ENCODE results near the gene CEP57.
A peak's percentile ranks its signal among the peaks of the same experiment; 100 is the strongest.

The CEP57 gene

DNA sequence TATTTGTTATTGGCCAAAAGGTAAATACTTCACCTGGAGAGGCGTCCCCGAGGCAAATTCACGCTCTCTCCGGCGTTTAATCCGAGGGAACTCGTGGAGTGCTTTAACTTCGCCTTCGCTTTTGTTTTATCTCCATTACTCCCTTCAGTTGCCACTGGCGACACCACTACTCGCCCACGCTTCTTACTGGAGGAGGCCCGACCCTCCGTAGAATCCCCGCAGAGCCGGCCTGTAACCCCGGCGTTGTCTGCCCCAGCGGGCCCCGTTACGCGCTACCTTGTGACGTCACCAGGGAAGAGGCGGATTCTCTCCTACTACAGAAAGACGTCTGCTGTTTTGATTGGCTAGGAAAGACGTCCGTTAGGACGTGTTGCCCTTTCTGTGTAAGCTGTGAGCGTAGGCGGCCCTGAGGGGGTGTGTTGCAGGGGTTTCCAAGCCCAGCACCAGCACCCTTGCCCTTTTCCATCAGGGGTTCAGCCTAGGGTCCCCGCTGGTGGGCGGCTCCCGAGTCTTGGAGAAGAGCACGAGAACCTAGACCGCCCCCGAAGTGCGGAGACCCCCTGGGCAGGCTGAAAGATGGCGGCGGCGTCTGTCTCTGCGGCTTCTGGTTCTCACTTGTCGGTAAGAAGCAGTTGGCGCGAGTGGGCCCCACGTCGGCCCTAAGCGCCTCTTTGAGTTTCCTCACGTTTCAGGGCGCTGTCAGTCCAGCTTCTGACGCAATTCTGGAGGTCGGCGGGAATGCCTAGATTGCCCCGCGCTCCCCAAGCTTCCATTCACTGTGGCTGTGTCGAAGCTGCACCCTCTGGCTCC lies at the start of gene CEP57:
CEP57 (plus strand) TSS at position 376 of the 810 bp plus-strand sequence; CDS start at position 577, 201 bp downstream.
- DNase-seq (ENCODE audit: low read depth in 2 of 2): peak; percentile 92 to 95

DNA sequence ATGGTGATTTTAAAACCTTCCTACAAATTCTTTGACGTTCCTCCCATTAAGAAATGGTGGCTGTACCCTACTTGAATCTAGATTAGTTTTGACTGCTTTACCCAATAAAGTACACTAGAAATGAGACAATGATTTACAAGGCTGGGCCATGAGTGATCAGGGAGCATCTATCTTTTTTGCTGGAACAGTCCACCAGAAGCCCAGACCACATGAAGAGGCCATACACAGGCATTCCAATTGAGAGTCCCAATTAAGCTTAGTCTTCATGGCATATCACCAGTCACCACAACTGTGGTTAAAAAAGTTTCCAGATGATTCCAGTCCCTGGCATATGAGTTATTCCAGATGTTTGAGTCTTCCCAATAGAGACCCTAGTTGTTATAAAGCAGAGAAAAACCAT lies 40.2 kb upstream of the CEP57 start:
- no peak for DNase-seq (ENCODE audit: low read depth in 2 of 2)

DNA sequence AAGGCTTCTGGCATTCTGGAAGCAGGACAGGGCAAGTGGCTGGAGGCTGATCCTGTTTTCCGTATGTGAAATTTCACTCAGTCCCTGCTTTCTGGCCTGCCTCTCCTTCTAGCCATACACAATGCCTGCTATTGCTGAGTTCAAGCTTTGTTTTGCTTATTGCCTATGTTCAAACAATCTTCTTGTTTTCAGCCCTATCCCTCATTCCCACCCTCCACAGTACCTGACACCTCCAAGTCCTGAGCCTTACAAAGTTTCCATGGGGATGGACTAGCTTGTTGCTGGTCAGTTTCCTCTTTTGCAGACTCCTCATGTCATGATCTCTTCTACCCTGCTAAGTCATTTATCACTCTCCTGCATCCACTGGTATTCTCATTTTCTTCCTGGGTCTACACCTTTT lies 38.8 kb upstream of the CEP57 start:
- DNase-seq (ENCODE audit: low read depth in 2 of 2): no peak

DNA sequence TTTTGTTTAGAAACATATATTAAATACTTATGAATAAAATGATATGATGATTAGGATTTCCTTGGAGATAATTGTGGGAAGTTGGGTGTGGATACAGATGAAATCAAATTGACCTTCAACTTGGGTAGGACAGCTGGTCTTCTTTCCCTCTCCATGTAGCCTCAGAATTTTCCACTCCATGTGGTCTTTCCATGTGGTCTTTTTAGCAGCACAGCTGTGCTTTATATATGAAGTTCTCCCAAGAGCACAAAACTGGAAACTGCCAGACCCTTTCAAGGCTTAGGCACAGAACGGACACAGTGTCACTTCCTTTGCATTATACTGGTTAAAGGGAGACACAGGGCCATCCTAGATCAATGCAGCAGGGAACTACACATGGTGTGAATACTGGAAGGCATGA lies 29.4 kb upstream of the CEP57 start:
- no peak for DNase-seq (ENCODE audit: low read depth in 2 of 2)

DNA sequence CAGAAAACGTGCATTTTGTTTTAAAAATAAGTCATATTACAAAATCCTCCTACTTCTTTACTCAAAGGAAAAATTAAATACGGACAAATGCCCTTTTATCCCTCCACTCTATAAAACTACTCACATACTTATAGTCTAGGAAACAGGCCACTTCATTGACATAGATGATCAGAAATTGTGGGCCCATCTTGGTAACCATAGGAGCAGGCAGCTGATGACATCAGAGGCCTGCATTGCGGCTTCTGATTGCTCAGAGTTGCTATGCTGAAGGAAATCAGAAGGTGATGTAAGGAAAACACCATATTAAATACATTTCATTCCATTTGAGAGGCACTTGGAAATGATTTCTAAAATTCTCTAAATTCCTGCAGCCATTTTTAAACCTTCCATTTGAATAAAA lies 27.8 kb upstream of the CEP57 start:
- no peak for DNase-seq (ENCODE audit: low read depth in 2 of 2)

DNA sequence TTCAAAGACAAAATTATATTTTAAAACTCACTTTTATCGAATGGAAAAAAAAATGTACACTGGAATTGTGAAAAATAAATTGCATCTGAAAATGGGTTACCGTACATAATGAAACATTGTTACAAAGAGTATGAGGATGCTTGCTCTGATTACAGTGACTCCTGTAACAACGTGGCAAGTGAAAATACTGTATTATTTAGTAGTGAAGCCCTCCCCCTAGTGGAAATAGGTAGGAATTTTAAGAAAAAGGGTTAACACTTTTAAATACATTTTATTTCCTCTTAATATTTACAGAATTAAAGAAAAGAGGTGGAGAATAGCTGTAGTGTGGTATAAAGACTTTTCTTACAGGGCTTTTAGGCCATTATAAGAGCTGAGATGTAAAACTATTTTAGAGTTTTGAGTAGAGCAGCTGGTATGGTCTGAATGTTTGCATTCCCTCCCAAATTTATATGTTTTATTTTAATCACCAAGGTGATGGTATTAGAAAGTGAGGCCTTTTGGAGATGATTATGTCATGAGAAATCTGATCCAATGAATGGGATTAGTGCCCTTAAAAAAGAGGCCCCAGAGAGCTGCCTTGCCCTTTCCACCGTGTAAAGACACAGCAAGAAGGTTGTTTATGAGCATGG lies 25.9 kb upstream of the CEP57 start:
- DNase-seq (ENCODE audit: low read depth in 2 of 2): no peak

DNA sequence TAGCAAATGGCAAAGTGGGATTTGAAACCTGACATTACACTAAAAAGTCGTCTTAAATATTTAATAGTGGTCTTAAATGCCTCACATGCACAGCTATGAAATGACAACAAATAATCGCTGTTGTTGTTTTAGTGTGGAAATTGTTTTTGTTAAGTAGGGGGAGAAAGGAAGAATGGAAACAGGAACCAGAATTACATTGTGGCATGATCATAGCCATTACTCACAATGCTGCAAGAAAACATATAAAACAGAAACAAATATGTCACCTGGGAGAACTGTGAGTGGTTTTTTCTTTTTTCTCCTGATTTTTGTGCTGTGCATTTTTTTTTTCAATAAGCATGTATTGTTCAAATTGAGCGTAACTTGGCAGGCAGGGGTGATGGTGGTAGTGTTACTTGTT lies 23.6 kb upstream of the CEP57 start:
- DNase-seq (ENCODE audit: low read depth in 2 of 2): no peak

DNA sequence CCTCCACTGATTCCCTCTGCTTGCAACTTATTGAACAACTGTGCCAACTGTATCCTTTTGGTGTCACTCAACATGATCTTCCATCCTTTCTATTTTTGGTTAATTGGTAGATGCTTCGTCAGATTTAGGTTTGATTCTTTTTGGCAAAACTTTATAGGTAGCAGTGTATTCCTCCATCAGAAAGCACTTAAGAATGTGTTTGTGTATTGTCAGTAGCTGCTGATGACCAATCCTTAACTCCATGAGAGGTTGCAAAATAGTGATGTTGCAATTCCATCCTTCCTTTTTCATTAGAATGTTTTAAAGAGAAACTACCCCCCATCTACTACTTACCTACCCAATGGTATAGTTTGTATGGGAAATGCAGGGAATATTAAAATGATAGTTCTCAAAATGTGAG lies 22.8 kb upstream of the CEP57 start:
- no peak for DNase-seq (ENCODE audit: low read depth in 2 of 2)

DNA sequence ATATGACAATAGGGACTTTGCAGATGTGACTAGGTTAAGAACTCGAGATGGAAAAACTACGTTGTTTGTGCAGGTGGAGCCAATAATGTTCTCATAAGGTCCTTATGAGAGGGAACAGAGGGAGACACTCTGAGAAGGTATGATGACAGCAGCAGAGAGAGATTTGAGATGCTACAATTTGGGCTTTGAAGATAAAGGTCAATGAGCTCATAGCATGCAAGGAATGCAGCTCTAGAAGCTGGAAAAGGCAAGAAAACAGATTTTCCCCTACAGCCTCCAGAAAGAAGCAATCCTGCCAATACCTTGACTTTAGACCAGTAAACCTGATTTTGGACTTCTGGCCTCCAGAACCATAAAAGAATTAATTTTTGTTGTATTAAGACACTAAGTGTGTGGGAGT lies 21.8 kb upstream of the CEP57 start:
- DNase-seq (ENCODE audit: low read depth in 2 of 2): no peak

DNA sequence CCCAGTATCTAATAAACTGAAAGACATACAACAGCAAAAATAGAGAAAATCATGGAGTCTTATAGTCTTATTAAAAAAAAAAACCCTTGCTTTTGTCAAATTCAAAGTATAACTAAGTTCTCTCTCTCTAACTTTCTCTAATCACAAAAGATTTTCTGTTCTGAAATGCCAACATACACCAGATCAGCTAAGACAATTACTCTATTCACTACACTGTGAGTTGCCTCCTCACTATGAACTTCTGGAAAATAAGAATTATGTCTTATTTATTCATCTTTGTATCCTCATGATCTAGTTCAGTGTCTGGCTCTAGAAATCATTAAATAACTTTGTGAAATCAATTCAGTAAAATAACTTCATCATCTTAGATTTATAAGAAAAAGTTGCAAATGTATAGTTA lies 13.4 kb upstream of the CEP57 start:
- DNase-seq (ENCODE audit: low read depth in 2 of 2): no peak

DNA sequence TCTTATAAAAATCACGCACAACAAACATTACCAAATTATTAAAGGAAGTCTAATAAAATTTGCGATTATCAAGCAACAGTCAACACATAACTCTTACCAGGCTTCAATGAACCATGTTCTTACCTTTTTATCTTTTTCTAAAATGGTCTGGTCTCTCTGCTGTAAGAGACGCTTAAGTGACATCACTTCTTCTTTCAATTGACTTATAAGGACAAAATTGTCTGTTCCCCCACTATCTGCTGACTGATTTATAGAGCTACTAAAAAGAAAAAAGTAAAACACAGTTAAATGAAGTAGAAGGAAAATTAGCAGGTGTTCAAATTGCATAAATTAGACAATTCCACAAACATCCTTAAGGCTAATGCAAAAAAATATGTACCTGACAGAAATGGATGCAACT lies 11.6 kb upstream of the CEP57 start:
- no peak for DNase-seq (ENCODE audit: low read depth in 2 of 2)

DNA sequence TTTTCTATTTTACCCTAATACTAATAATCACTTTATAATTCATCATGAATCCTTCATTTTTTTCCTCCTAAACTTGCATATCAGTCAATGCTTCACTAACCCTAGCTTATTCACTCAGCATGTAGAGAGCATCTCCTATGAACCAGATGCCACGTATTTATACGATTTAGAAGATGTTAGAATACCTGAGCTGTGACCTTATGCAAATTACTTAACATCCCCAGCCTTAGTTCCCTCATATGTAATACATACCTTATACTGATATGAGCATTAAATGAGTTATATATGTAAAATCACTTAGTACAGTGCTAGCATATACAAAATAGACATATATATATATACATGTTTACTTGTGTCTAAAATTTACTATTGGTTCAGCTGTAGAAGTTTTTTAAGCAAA lies 9.8 kb upstream of the CEP57 start:
- no peak for DNase-seq (ENCODE audit: low read depth in 2 of 2)

DNA sequence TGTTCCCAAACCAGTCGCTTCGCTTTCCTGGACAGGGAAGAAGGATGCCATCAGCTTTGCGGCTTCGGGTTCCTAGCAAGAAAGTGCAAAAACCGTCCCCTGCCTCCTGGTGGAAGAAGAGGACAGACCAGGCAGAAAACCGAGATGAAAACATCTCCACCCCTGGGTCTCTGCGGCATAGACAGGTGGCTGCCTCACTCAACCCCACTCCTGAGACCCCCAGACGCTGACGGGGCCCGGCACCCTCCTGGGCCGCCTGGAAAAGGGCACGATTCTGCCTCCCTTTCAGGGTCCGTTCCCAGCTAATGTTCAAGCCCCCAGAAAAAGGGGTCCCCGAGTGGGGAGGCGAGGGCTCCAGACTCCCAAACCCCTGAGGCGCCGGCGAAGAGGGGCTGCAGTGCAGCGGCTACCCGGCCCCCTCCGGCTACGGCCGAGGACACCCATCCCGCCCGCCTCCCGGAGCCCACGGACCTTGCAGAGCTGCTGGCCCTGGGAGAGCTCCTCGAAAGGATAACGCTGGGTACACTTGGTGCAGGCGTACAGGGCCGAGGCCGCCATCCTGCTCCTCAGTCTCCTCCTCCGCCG lies 1.3 kb upstream of the CEP57 start:
- DNase-seq (ENCODE audit: low read depth in 2 of 2): peak; percentile 11 to 12

DNA sequence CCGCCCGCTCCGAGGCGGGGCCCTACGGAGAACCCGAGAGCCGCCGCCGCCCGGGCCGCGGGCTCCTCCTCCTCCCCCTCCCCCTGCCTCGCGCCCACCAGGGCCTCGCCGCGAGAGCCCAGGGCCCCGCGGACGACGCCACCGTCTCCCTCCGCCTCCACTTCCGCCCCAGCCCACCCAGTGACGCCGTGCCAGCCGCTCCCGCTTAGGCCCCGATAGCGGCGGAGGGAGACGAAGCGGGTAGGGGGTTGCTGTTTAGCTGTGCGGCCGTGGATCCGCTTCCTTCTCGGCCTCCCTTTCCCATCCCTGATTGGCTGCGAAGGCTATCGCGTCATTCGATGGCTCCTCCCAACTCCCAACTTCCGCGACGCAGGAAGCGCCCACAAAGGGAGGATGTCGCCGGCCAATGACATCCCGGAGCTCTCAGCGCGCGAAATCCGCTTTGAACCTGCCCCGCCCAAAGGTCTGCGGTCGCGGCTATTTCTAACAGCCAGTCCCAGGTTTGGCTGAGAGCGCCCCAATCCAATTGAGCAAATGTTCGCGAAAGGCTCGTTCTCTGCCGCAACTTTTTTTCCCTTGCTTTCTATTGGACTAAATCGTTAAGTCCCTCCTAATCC lies 684 bp upstream of the CEP57 start, which contains the start of gene FAM76B:
FAM76B (minus strand) TSS at position 277 of the 617 bp plus-strand sequence. CDS start 304 bp downstream, outside the sequence.
- DNase-seq (ENCODE audit: low read depth in 2 of 2): peak; percentile 92

DNA sequence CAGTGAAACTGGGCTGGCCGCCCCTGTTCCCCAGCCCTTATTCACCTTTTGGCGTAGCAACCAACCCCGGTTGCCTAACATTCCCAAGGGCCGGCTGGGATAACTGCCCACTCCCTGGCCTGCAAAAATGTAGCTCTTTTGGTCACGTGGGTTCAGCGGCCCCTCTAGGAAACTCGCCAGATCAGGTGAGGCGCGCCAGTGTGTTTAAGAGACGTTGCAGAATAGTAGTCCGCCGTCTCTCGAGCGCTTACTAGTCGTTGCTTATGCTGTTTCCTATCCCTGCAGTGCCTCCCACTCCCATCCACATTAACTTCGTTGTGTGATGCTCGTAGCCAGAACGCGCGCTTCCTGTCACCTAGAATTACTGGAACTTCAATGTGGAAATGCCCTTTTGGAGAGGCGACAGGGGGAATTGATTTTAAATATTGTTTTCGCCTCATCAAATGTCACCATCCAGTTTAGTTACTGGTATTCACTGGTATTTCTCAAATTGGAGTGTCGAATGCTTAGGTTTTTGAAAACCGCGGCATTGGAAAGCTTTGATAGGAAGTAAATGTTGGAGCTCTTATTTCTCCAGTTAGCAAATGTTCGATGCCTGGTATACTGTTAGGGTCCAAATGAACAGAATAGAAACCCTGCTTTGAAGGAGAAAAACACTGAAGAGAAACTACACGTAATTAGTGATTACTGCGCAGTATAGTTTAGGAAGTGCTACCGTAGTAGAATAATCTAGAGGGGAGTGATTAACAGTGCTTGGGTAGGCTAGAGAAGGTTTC lies 823 bp downstream of the CEP57 start:
- DNase-seq (ENCODE audit: low read depth in 2 of 2): peak; percentile 28 to 41

DNA sequence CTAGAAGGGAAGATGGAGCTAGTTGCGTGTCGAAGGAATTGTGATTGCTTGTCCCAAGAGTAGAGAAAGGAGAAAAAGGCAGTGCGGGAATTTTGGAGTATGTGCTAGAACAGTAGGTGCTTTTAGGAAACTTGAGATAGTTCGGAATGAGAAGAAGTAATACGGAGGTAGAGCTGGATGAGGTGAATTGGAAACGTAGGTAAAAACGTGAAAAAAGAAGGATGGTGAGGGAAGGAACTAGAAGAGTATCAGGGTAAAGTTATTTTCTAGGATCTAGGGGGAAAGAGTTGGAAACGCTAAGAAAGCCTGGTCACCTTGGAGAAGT lies 1.4 kb downstream of the CEP57 start:
- DNase-seq (ENCODE audit: low read depth in 2 of 2): no peak

DNA sequence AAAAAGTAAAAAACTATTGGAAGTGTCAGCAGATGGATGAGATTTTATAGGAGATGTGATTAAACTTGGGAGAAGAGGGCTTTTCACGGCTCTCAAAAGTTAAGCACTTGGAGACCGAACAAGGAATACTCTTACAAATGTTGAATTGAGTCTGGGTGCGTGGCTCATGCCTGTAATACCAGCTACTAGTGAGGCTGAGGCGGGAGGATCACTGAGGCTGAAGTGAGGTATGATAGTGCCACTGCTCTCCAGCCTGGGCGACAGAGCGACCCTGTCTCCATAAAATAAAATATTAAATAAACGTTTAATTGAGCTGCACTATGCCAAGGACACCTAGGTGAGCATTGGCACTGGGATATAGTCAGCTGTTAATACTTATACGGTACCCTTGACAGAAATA lies 1.9 kb downstream of the CEP57 start:
- DNase-seq (ENCODE audit: low read depth in 2 of 2): no peak

DNA sequence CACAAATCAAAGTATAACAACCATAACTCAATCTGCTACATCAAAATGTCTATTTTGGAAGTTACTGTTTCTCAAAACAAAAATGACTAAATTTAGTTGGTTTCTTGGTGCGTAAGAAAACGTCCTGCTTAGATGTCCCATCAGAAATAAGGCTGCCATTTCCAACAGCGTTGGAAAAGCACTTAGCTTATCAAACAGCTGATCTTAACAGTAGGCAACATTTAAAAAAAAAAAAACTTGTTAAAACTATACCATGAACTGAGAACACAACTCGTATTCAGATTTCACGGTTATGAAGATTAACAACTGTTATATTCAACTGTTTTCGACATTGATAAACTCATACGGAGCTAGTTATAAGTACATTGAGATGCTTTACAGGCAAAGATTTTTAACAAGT lies 2.4 kb downstream of the CEP57 start:
- no peak for DNase-seq (ENCODE audit: low read depth in 2 of 2)

DNA sequence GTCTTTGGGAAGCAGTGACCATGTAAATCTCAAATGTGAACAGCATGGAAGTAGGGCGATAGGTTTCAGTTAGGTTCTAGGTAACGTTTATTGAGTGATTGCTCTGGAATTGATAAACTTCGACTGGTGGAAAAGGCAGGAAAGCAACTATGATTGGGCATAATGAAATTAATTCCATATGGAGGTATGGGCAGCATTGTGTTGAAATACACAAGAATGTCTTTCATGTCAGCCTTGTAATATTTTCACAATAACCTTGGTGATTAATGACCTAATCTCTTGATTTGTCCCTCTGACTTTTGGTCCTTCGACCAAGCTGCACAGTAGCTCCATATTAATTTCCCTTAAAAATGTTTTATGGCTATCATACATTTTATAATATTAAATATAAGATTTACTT lies 2.8 kb downstream of the CEP57 start:
- no peak for DNase-seq (ENCODE audit: low read depth in 2 of 2)

DNA sequence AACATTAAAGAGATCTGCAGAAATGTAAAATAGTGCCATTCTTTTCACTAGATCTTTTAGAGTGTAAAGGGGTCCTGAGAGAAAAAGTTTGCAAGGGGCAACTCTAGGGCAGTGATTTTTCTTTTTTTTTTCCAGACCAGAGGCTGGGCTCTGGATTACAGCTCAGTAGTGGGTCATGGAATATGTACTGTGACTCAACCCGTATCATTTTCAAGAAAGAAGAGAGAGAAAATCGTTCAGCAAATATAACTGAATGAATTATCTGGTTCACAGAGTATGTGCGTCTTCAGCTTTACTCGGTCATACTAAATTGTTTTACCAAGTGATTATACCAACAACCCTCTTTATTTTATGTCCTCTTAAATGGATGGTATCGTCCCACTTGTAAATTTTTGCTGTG lies 3.8 kb downstream of the CEP57 start:
- no peak for DNase-seq (ENCODE audit: low read depth in 2 of 2)

DNA sequence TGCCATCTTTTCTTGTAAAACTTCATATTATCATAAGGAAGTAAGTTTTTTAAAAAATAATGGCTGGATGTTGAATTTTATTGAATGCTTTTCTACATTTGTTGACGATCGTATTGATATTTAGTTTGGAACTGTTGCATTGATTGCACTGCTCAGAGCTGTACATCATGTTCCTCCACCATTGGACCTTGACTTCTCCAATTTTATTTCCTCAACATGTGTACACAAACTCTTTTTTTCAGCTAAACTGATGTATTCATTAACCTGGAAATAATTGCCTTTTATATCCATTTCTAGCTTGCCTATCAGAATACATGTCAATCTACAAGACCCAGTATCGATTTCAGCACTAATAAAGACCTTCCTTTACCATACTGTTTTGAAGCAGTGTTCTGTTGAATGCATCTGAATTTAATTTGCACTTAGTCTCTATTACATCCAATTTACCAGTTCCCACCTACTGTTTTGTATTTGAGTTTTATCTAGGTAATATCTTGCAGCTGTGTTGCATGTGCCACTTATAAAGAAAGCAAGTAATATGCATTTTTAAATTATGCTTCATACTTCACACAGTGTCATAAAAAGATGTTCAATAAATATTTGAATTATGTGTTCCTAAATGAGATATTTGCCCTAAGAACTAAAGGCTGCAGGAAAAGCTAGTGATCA lies 5.5 kb downstream of the CEP57 start:
- no peak for DNase-seq (ENCODE audit: low read depth in 2 of 2)
